ENCODE data around the gene TANK. TPM values are rescaled to one million over a fixed set of nuclear protein-coding genes. Genes with fewer than 3 reads are reported as not detected.

Gene TANK
- polyA plus RNA-seq, 1 donor from 2014 or later = 58.1 TPM

DNA sequence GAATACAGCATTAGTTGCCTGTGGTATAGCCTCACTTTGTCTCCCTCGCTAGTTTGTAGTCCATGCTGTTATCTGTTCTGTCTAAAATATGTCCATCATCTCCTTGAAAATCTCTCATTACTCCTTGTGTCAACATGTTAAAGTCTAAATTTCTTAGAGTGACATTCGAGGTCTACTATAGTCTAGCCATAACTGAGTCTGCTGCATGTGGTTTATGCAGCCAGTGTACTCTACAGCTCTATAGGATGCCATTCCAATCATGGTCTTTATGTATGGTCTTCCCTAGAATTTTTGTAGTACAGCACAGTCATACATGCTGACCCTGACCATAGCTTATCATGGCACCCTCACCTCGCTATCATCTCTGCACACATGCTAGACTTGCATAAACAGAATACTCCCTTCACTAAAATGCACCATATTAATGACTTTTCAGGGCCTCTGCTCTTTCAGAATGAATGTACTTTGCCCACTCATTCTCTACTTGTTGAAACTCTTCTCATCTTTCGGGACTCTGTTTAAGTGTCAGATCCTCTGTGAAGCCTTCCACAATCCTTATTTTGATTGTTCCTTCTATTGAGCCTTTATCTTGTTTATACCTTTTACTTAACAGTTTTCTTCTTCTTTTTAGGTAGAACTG, 12.8 kb downstream of the TANK start:
- no peak overlapping the region for H3K4me2 ChIP-seq (ENCODE audit: low read length)
- H3K79me2 ChIP-seq (replicated peaks; ENCODE audit: insufficient read depth, low read length) = no peaks in the 10 kb centered on the region
- H3K4me3 ChIP-seq (ENCODE audit: low read length) = no peak overlapping the region
- H3K27me3 ChIP-seq (ENCODE audit: insufficient read depth, low read depth, low read length) = no peaks in the 10 kb centered on the region
- H4K20me1 ChIP-seq (ENCODE audit: insufficient read depth) = no peaks in the 10 kb centered on the region
- H3K9ac ChIP-seq (ENCODE audit: low read length) = no peak overlapping the region
- H3K36me3 ChIP-seq (ENCODE audit: insufficient read depth, low read length) = no peaks in the 10 kb centered on the region
- no peak overlapping the region for H2AFZ ChIP-seq (ENCODE audit: low read depth, low read length)
- no peaks in the 10 kb centered on the region for H3F3A ChIP-seq (ENCODE audit: insufficient read depth, low read length, poor library complexity, severe bottlenecking)
- H3K27ac ChIP-seq (ENCODE audit: low read length) = no peak overlapping the region
- no peaks in the 10 kb centered on the region for H3K9me3 ChIP-seq (ENCODE audit: low read length)
- TF ChIP-seq TAF1 (IDR thresholded peaks at IDR 0.05; ENCODE audit: low read depth) (no peak), SMC3 (conservative IDR thresholded peaks at IDR 0.05; ENCODE audit: poor library complexity) (no peak), CTCF (IDR thresholded peaks at IDR 0.05; ENCODE audit: poor library complexity, severe bottlenecking) (no peak), RAD21 (conservative IDR thresholded peaks at IDR 0.05) (no peak)
- no peaks in the 10 kb centered on the region for H3K9me2 ChIP-seq (ENCODE audit: insufficient read depth, low read length)

GRCh38 chr2:161173541-161174194, 13.4 kb downstream of the TANK start:
- no peak overlapping the region for H3K27ac ChIP-seq (ENCODE audit: low read length)
- TF ChIP-seq, protein P1, sequence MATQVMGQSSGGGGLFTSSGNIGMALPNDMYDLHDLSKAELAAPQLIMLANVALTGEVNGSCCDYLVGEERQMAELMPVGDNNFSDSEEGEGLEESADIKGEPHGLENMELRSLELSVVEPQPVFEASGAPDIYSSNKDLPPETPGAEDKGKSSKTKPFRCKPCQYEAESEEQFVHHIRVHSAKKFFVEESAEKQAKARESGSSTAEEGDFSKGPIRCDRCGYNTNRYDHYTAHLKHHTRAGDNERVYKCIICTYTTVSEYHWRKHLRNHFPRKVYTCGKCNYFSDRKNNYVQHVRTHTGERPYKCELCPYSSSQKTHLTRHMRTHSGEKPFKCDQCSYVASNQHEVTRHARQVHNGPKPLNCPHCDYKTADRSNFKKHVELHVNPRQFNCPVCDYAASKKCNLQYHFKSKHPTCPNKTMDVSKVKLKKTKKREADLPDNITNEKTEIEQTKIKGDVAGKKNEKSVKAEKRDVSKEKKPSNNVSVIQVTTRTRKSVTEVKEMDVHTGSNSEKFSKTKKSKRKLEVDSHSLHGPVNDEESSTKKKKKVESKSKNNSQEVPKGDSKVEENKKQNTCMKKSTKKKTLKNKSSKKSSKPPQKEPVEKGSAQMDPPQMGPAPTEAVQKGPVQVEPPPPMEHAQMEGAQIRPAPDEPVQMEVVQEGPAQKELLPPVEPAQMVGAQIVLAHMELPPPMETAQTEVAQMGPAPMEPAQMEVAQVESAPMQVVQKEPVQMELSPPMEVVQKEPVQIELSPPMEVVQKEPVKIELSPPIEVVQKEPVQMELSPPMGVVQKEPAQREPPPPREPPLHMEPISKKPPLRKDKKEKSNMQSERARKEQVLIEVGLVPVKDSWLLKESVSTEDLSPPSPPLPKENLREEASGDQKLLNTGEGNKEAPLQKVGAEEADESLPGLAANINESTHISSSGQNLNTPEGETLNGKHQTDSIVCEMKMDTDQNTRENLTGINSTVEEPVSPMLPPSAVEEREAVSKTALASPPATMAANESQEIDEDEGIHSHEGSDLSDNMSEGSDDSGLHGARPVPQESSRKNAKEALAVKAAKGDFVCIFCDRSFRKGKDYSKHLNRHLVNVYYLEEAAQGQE (IDR thresholded peaks at IDR 0.05; ENCODE audit: borderline replicate concordance) = no peak
- TF ChIP-seq TAF1 (IDR thresholded peaks at IDR 0.05; ENCODE audit: low read depth) (no peak), CTCF (IDR thresholded peaks at IDR 0.05; ENCODE audit: poor library complexity, severe bottlenecking) (no peak), RAD21 (conservative IDR thresholded peaks at IDR 0.05) (no peak)
- no peak overlapping the region for H2AFZ ChIP-seq (ENCODE audit: low read depth, low read length)
- H3K9ac ChIP-seq (ENCODE audit: low read length) = no peak overlapping the region
- H3K79me2 ChIP-seq (replicated peaks; ENCODE audit: insufficient read depth, low read length) = no peaks in the 10 kb centered on the region
- H3F3A ChIP-seq (ENCODE audit: insufficient read depth, low read length, poor library complexity, severe bottlenecking) = no peaks in the 10 kb centered on the region
- H3K4me3 ChIP-seq (ENCODE audit: low read length) = no peak overlapping the region
- no peaks in the 10 kb centered on the region for H4K20me1 ChIP-seq (ENCODE audit: insufficient read depth)
- no peak overlapping the region for H3K4me2 ChIP-seq (ENCODE audit: low read length)
- H3K9me2 ChIP-seq (ENCODE audit: insufficient read depth, low read length) = no peaks in the 10 kb centered on the region
- no peaks in the 10 kb centered on the region for H3K27me3 ChIP-seq (ENCODE audit: insufficient read depth, low read depth, low read length)
- H3K9me3 ChIP-seq (ENCODE audit: low read length) = no peaks in the 10 kb centered on the region
- H3K36me3 ChIP-seq (ENCODE audit: insufficient read depth, low read length) = no peaks in the 10 kb centered on the region
